HepG2 (cell line): Measurements from ENCODE around the gene NDC1. TPM values are rescaled to one million over a fixed set of nuclear protein-coding genes. Genes with fewer than 3 reads are reported as not detected.

Source experiments
- BCL6 ChIP-seq: IDR thresholded peaks from 2 replicates; pipeline ENCODE4 v1.6.1; 2016; ENCODE audit warnings: missing genetic modification reagents, missing compliant biosample characterization
- CREB1 ChIP-seq, 2 experiments: fragments of 450-650 bp in 1 of 2; IDR thresholded peaks; 2 replicates each; pipeline ENCODE4 v1.6.1; 2016 to 2017; ENCODE audit warnings: control low read depth in 1 of 2, mild to moderate bottlenecking in 1 of 2, missing compliant biosample characterization in 1 of 2, missing genetic modification characterization in 1 of 2
- GRHL1 ChIP-seq: sonication (generic); formaldehyde crosslinking; conservative IDR thresholded peaks from 2 replicates; pipeline ENCODE4 v1.8.0; 2022; ENCODE audit warnings: missing genetic modification reagents
- HMGXB3 ChIP-seq: sonication (generic); formaldehyde crosslinking; IDR thresholded peaks from 2 replicates; pipeline ENCODE4 v1.4.0; 2020; ENCODE audit warnings: missing genetic modification reagents, borderline replicate concordance
- MBNL3 ChIP-seq: fragments of 250-450 bp; sonication (Bioruptor Pico); conservative IDR thresholded peaks from 2 replicates; pipeline ENCODE4 v1.8.0; 2022; ENCODE audit warnings: mild to moderate bottlenecking, inconsistent platforms
- NFE2L1 ChIP-seq: sonication (generic); formaldehyde crosslinking; IDR thresholded peaks from 2 replicates; pipeline ENCODE4 v1.4.0; 2020; ENCODE audit warnings: missing genetic modification reagents, mild to moderate bottlenecking, borderline replicate concordance
- NR2F2 ChIP-seq: IDR thresholded peaks from 2 replicates; pipeline ENCODE4 v1.6.1; 2012; ENCODE audit warnings: low read depth, inconsistent platforms, borderline replicate concordance
- RBM39 ChIP-seq: fragments of 200-400 bp; formaldehyde crosslinking; IDR thresholded peaks from one replicate; pipeline ENCODE4 v1.6.1; 2018; ENCODE audit warnings: antibody characterized with exemption, mild to moderate bottlenecking, low read depth, low read length; ENCODE audit not compliant: poor library complexity, severe bottlenecking
- SRSF1 ChIP-seq: fragments of 200-400 bp; formaldehyde crosslinking; optimal IDR thresholded peaks from 2 replicates; pipeline ENCODE3; 2017; ENCODE audit warnings: mild to moderate bottlenecking, low read depth, low read length, moderate library complexity
- TBX3 ChIP-seq: fragments of 450-650 bp; IDR thresholded peaks from 2 replicates; pipeline ENCODE4 v1.6.1; 2017; ENCODE audit warnings: antibody characterized with exemption, mild to moderate bottlenecking, inconsistent platforms, borderline replicate concordance
- ZFP91 ChIP-seq: sonication (generic); formaldehyde crosslinking; IDR thresholded peaks from 2 replicates; pipeline ENCODE4 v1.9.0; 2022; ENCODE audit warnings: missing genetic modification reagents, mild to moderate bottlenecking, borderline replicate concordance
- ZFX ChIP-seq: sonication (generic); formaldehyde crosslinking; IDR thresholded peaks from 2 replicates; pipeline ENCODE4 v1.4.0; 2020; ENCODE audit warnings: mild to moderate bottlenecking, low read depth, missing genetic modification reagents, moderate library complexity
- ZNF552 ChIP-seq: sonication (generic); formaldehyde crosslinking; IDR thresholded peaks from 2 replicates; pipeline ENCODE4 v1.9.0; 2022; ENCODE audit warnings: missing genetic modification reagents, mild to moderate bottlenecking, borderline replicate concordance
- ZNF557 ChIP-seq: sonication (generic); formaldehyde crosslinking; IDR thresholded peaks from 2 replicates; pipeline ENCODE4 v1.4.0; 2020; ENCODE audit warnings: missing genetic modification reagents
- ZNF564 ChIP-seq: sonication (generic); formaldehyde crosslinking; IDR thresholded peaks from 2 replicates; pipeline ENCODE4 v1.8.1; 2023; ENCODE audit warnings: mild to moderate bottlenecking, missing genetic modification reagents
- ZNF567 ChIP-seq: sonication (generic); formaldehyde crosslinking; IDR thresholded peaks from 2 replicates; pipeline ENCODE4 v1.8.1; 2023; ENCODE audit warnings: mild to moderate bottlenecking, missing genetic modification reagents, borderline replicate concordance
- ZNF792 ChIP-seq: IDR thresholded peaks from 2 replicates; pipeline ENCODE4 v1.6.1; 2016
- ZXDC ChIP-seq: sonication (generic); formaldehyde crosslinking; IDR thresholded peaks from 2 replicates; pipeline ENCODE4 v1.5.0; 2020; ENCODE audit warnings: mild to moderate bottlenecking, missing genetic modification reagents
- polyA plus RNA-seq, 8 experiments: library from polyadenylated mRNA; depleted of rRNA in 3 of 8; stranded (reverse) in 7 of 8; unstranded in 1 of 8; fragments of >200 nt; fragmentation: Illumina TruSeq in 4 of 8; extraction: Trizol in 4 of 8; gene quantifications; 2 replicates each; pipeline versions ENCODE4 v1.2.1 to v1.2.3, GENCODE V29; 2011 to 2016; ENCODE audit warnings: low read depth in 4 of 8, missing spikeins in 1 of 8, mixed read lengths in 1 of 8; ENCODE audit not compliant: insufficient read depth in 1 of 8
- total RNA-seq, 5 experiments: library from RNA; depleted of rRNA; stranded (reverse); fragments of >200 nt; fragmentation: Illumina TruSeq; extraction: Trizol; gene quantifications; 2 replicates each; pipeline ENCODE4 v1.2.3, GENCODE V29; 2016; ENCODE audit warnings: low read depth in 1 of 5

NDC1 gene
- total and polyA plus RNA-seq, 2 of the 13 experiments (the other 11 are each of a cell fraction or from before 2014, with no cell fraction given) = 38.1 to 50.9 TPM

- peak; percentile 86 for TF ChIP-seq RBM39
- no peak for TF ChIP-seq GRHL1 (CRISPR knock-in tag)
- peak; percentile 90 for TF ChIP-seq ZNF552 (CRISPR knock-in tag)
- TF ChIP-seq SRSF1 = peak; percentile 66
- TF ChIP-seq ZNF792 (CRISPR knock-in tag) = peak; percentile 86
- TF ChIP-seq ZNF564 = no peak
- TF ChIP-seq NR2F2 = peak; percentile 73; the same call in 1 of the 2 replicates
- no peak for TF ChIP-seq MBNL3 (CRISPR knock-in tag)
- TF ChIP-seq ZFP91 (CRISPR knock-in tag) = peak; percentile 97
- TF ChIP-seq NFE2L1 (CRISPR knock-in tag) = no peak; the same call in 1 of the 2 replicates
- 0 out of 2 replicates have a peak, but pooled peaks have one; percentile 30 for TF ChIP-seq CREB1 (IDR thresholded peaks at IDR 0.05)
- TF ChIP-seq CREB1 (CRISPR knock-in tag; IDR thresholded peaks at IDR 0.05) = peak; percentile 91
- peak; percentile 57 for TF ChIP-seq BCL6 (CRISPR knock-in tag)
- TF ChIP-seq ZXDC = no peak; the same call in 1 of the 2 replicates
- TF ChIP-seq ZNF567 (CRISPR knock-in tag) = peak; percentile 93
- peak; percentile 86 for TF ChIP-seq TBX3
- TF ChIP-seq HMGXB3 = peak; percentile 94
- TF ChIP-seq ZNF557 = peak; percentile 87
- peak; percentile 94 for TF ChIP-seq ZFX (CRISPR knock-in tag)
These were observed at the start of gene NDC1 (continued) for GRCh38 chr1:53837924-53838653.
